Lower lobe of right lung (tissue), 2 donors: ENCODE results near the gene DEPDC4. TPM values are rescaled to one million over a fixed set of nuclear protein-coding genes. Genes with fewer than 3 reads are reported as not detected.
A peak's percentile ranks its signal among the peaks of the same experiment; 100 is the strongest.
"Not testable (repeated sequence)": the region's sequence is repeated elsewhere in the genome, so short reads cannot be mapped to it uniquely, and the experiment has no call there.

Experiments used
- ATAC-seq, 2 donors: fragments of 200-7000 bp; cut with Tn5 transposase; one replicate each; pipeline ENCODE4 v1.9.1; 2020 to 2022; ENCODE audit warnings: mild to moderate bottlenecking in 2 of 2, moderate library complexity in 2 of 2
- DNase-seq: peaks from one replicate; pipeline ENCODE4 v3.0.0-alpha.2; 2020
- H3K27ac ChIP-seq: fragments of 200-600 bp; one replicate; pipeline ENCODE4 v1.8.0; 2022
- H3K27me3 ChIP-seq: fragments of 200-600 bp; one replicate; pipeline ENCODE4 v1.8.0; 2022; ENCODE audit warnings: low read depth
- H3K36me3 ChIP-seq: fragments of 200-600 bp; one replicate; pipeline ENCODE4 v1.8.0; 2022; ENCODE audit warnings: mild to moderate bottlenecking
- H3K4me1 ChIP-seq: fragments of 200-600 bp; one replicate; pipeline ENCODE4 v1.8.0; 2022
- H3K4me3 ChIP-seq: fragments of 200-600 bp; one replicate; pipeline ENCODE4 v1.8.0; 2022; ENCODE audit warnings: mild to moderate bottlenecking
- H3K9me3 ChIP-seq: fragments of 200-600 bp; one replicate; pipeline ENCODE4 v1.8.0; 2022
- CTCF ChIP-seq: fragments of 200-600 bp; IDR thresholded peaks from one replicate; pipeline ENCODE4 v1.8.0; 2022; ENCODE audit warnings: antibody characterized with exemption, mild to moderate bottlenecking
- intact Hi-C: fragments of 100-400 bp; cut with DNase I; formaldehyde crosslinking; loops from one replicate; pipeline ENCODE4 v1.11.0; 2022
- total RNA-seq: library from RNA; stranded (reverse); fragmentation: NEBNext Ultra II Directional; extraction: Animal tissue kit (Norgen Biotek cat#: 25700); gene quantifications from one replicate; pipeline ENCODE4 v1.2.1, GENCODE V29; 2021
- donor health status: DM: no; HTN: yes; CAD: no; lungs with severe emphysema.

The DEPDC4 gene
- total RNA-seq, 1 donor from 2014 or later = 2.0 TPM

DNA sequence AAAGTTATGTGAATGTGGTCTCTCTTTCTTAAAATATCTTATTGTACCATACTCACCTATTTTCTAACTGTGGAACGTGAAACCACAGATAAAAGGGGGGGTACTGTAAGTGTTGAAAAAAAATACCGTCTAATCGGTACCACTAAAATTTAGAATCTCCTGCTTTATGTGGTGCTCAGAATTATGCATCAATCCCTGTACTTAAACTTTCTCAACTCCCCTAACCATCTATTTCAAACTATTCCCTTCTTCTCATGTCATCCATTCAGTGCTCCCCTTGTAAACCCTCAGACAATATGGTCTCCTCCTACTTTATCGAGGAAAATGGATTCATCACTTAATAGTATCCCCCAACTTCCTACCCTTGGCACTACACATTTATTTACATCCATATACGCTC is 23.7 kb downstream of the DEPDC4 start:
- no peak overlapping the region for H3K4me3 ChIP-seq
- H3K27me3 ChIP-seq = no peaks in the 10 kb centered on the region
- H3K9me3 ChIP-seq = no peaks in the 10 kb centered on the region
- no peak overlapping the region for H3K27ac ChIP-seq
- no peak for TF ChIP-seq CTCF
- no peak for DNase-seq
- H3K36me3 ChIP-seq = no peaks in the 10 kb centered on the region
- intact Hi-C loops = no loop called here
- no peak for ATAC-seq
- no peaks in the 10 kb centered on the region for H3K4me1 ChIP-seq

GRCh38 chr12:100239589-100239988 is 27.3 kb downstream of the DEPDC4 start:
- intact Hi-C loops = no loop called here
- no peak for TF ChIP-seq CTCF
- ATAC-seq (no peak), DNase-seq (no peak)
- Histone ChIP-seq H3K36me3 (no peaks in the 10 kb centered on the region), H3K4me1 (no peaks in the 10 kb centered on the region), H3K9me3 (no peaks in the 10 kb centered on the region), H3K27me3 (no peaks in the 10 kb centered on the region), H3K27ac (no peak overlapping the region), H3K4me3 (no peak overlapping the region)

- H3K4me1 ChIP-seq = no peaks in the 10 kb centered on the region
- intact Hi-C loops = no loop called here
- no peaks in the 10 kb centered on the region for H3K36me3 ChIP-seq
- DNase-seq (no peak), ATAC-seq (no peak)
- no peak overlapping the region for H3K4me3 ChIP-seq
- no peak overlapping the region for H3K27ac ChIP-seq
- TF ChIP-seq CTCF = no peak
- H3K27me3 ChIP-seq = no peaks in the 10 kb centered on the region
- no peaks in the 10 kb centered on the region for H3K9me3 ChIP-seq
Measured at GRCh38 chr12:100238801-100239200, 28.1 kb downstream of the DEPDC4 start.

GRCh38 chr12:100234591-100235304 is 32.1 kb downstream of the DEPDC4 start:
- H3K9me3 ChIP-seq = no peaks in the 10 kb centered on the region
- H3K36me3 ChIP-seq = no peaks in the 10 kb centered on the region
- H3K4me1 ChIP-seq = no peaks in the 10 kb centered on the region
- DNase-seq = no peak
- H3K4me3 ChIP-seq = no peak overlapping the region
- ATAC-seq = peak; percentile 45 to 72
- intact Hi-C loops = no loop called here
- TF ChIP-seq CTCF = peak; percentile 76
- H3K27ac ChIP-seq = no peak overlapping the region
- H3K27me3 ChIP-seq = no peaks in the 10 kb centered on the region

DNA sequence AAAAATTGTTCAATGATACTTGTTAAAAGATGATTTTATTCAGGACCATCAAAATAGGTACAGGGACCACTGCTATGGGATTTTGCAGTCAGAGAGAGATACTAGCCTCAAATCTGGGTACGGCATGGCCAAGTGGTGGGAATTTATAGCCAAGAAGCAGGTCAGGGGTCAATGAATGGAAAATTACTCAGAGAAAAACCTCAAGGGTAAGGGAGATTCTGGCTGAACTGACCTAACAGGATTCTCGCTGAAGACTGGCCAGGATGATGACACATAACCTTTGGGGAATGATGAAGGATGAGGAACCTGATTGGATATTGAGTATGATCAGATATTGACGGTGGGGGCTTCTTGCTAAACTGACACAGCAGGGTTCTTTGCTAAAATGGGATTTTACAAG is 32.7 kb downstream of the DEPDC4 start:
- Histone ChIP-seq H3K36me3 (no peaks in the 10 kb centered on the region), H3K4me1 (no peaks in the 10 kb centered on the region), H3K9me3 (no peaks in the 10 kb centered on the region), H3K27ac (no peak overlapping the region), H3K27me3 (no peaks in the 10 kb centered on the region), H3K4me3 (no peak overlapping the region)
- TF ChIP-seq CTCF = no peak
- intact Hi-C loops = no loop called here
- ATAC-seq (no peak), DNase-seq (no peak)

- DNase-seq, H3K27me3 ChIP-seq, H3K4me3 ChIP-seq, H3K27ac ChIP-seq, H3K4me1 ChIP-seq, ATAC-seq, H3K9me3 ChIP-seq, intact Hi-C loops, H3K36me3 ChIP-seq: not testable (repeated sequence)
Measured at GRCh38 chr12:100231873-100232272, 35.0 kb downstream of the DEPDC4 start.
